ENCODE measurements around the gene GALNT17.

GALNT17 gene

DNA sequence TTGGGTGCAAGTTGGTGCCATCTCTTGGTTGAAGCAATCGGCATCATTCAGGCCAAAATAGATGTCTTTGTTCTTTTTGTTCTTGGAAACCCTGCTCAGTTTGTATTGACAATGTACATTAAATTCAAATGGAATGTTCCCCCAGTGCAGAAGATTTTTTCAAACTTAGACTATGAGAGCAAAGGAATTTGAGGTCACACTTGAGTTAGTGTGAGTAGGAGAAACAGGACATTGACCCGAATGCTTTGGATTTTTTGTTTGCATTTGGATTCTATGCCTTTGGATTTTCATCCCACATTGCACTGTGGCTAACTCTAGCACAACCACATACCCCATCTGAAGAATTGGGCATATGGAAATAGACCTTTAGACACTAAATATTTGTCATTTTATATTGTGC is 480.0 kb downstream of the GALNT17 start:
- no peak for DNase-seq (ENCODE audit: low read depth, low spot score)
- TF ChIP-seq EZH2 (IDR thresholded peaks at IDR 0.05) (no peak), FOXP2 (optimal IDR thresholded peaks at IDR 0.05; ENCODE audit: control extremely low read depth, extremely low read length, insufficient read depth) (no peak), POLR2AphosphoS5 (IDR thresholded peaks at IDR 0.05; ENCODE audit: borderline replicate concordance, low read depth, low read length) (no peak)

GRCh38 chr7:71612911-71613310 is 481.0 kb downstream of the GALNT17 start:
- H3K9me3 ChIP-seq (ENCODE audit: low read depth, low read length) = no peaks in the 10 kb centered on the region
- no peak overlapping the region for H3K27ac ChIP-seq
- H3K9ac ChIP-seq (ENCODE audit: insufficient read length) = no peak overlapping the region
- H3K4me3 ChIP-seq = no peak overlapping the region
- TF ChIP-seq EZH2 (IDR thresholded peaks at IDR 0.05) (no peak), POLR2AphosphoS5 (IDR thresholded peaks at IDR 0.05; ENCODE audit: borderline replicate concordance, low read depth, low read length) (no peak), FOXP2 (optimal IDR thresholded peaks at IDR 0.05; ENCODE audit: control extremely low read depth, extremely low read length, insufficient read depth) (no peak)
- no peaks in the 10 kb centered on the region for H3K36me3 ChIP-seq (ENCODE audit: insufficient read depth, low read length)
- no peak for DNase-seq (ENCODE audit: low read depth, low spot score)

More for the DNA sequence above, 480.0 kb downstream of the GALNT17 start:
- Histone ChIP-seq H3K4me3 (no peak overlapping the region), H3K9ac (ENCODE audit: insufficient read length) (no peak overlapping the region), H3K36me3 (ENCODE audit: insufficient read depth, low read length) (no peaks in the 10 kb centered on the region), H3K27ac (no peak overlapping the region), H3K9me3 (ENCODE audit: low read depth, low read length) (no peaks in the 10 kb centered on the region)

- no peaks in the 10 kb centered on the region for H3K9me3 ChIP-seq (ENCODE audit: low read depth, low read length)
- TF ChIP-seq FOXP2 (optimal IDR thresholded peaks at IDR 0.05; ENCODE audit: control extremely low read depth, extremely low read length, insufficient read depth) = no peak
- H3K9ac ChIP-seq (ENCODE audit: insufficient read length) = no peak overlapping the region
- no peak for DNase-seq (ENCODE audit: low read depth, low spot score)
- H3K4me3 ChIP-seq = no peak overlapping the region
- H3K36me3 ChIP-seq (ENCODE audit: insufficient read depth, low read length) = no peaks in the 10 kb centered on the region
- H3K27ac ChIP-seq = no peak overlapping the region
These were observed 481.4 kb downstream of the GALNT17 start for GRCh38 chr7:71613313-71613712.

DNA sequence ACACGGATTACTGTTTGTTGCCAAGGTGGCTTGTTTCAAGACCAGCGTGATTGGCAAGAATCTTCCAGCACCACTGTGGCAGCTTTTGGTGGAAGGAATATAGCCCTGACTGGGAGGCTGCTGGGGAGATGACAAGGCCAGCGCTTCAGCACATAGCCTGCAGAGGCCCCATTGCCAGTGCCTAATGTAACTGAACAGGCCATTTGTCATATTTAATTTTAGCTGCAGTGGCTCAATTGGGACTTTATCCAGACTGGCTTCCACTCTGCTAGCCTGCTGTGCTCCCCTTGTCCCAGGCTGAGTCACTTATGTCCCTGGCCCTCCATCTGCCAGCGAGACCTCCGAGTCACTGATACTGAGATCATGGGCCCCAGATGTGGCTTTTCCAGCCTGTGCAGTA is 483.1 kb downstream of the GALNT17 start:
- Histone ChIP-seq H3K9ac (ENCODE audit: insufficient read length) (no peak overlapping the region), H3K27ac (no peak overlapping the region), H3K36me3 (ENCODE audit: insufficient read depth, low read length) (no peaks in the 10 kb centered on the region), H3K4me3 (no peak overlapping the region), H3K9me3 (ENCODE audit: low read depth, low read length) (no peaks in the 10 kb centered on the region)
- no peak for TF ChIP-seq POLR2AphosphoS5 (IDR thresholded peaks at IDR 0.05; ENCODE audit: borderline replicate concordance, low read depth, low read length)
- TF ChIP-seq EZH2 (IDR thresholded peaks at IDR 0.05) = no peak
- no peak for TF ChIP-seq FOXP2 (optimal IDR thresholded peaks at IDR 0.05; ENCODE audit: control extremely low read depth, extremely low read length, insufficient read depth)
- no peak for DNase-seq (ENCODE audit: low read depth, low spot score)

DNA sequence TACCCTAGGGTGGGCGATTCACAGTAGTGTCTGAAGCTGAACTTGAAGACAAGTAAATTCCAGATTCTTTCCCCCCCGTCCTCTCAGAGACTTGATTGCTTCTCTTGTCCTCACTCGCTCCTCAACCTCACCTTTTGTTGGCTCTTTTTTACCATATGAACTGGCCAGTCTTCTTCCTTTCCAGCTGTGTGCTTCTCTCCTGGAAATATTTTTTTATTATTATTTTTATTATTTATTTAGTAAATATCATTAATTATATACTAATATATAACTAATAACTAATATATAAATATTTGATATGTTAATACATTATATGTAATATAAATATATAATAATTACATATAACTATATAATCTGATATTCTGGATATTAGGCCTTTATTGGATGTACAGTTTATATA is 484.3 kb downstream of the GALNT17 start:
- TF ChIP-seq FOXP2 (optimal IDR thresholded peaks at IDR 0.05; ENCODE audit: control extremely low read depth, extremely low read length, insufficient read depth) (no peak), EZH2 (IDR thresholded peaks at IDR 0.05) (no peak), POLR2AphosphoS5 (IDR thresholded peaks at IDR 0.05; ENCODE audit: borderline replicate concordance, low read depth, low read length) (no peak)
- Histone ChIP-seq H3K9ac (ENCODE audit: insufficient read length) (no peak overlapping the region), H3K27ac (no peak overlapping the region), H3K9me3 (ENCODE audit: low read depth, low read length) (no peaks in the 10 kb centered on the region), H3K36me3 (ENCODE audit: insufficient read depth, low read length) (no peaks in the 10 kb centered on the region), H3K4me3 (no peak overlapping the region)
- DNase-seq (ENCODE audit: low read depth, low spot score) = no peak

- no peak overlapping the region for H3K4me3 ChIP-seq
- peak; percentile 37 for DNase-seq (ENCODE audit: low read depth, low spot score)
- no peak overlapping the region for H3K27ac ChIP-seq
- H3K9ac ChIP-seq (ENCODE audit: insufficient read length) = no peak overlapping the region
- TF ChIP-seq EZH2 (IDR thresholded peaks at IDR 0.05) (no peak), POLR2AphosphoS5 (IDR thresholded peaks at IDR 0.05; ENCODE audit: borderline replicate concordance, low read depth, low read length) (no peak), FOXP2 (optimal IDR thresholded peaks at IDR 0.05; ENCODE audit: control extremely low read depth, extremely low read length, insufficient read depth) (no peak)
- no peaks in the 10 kb centered on the region for H3K36me3 ChIP-seq (ENCODE audit: insufficient read depth, low read length)
- no peaks in the 10 kb centered on the region for H3K9me3 ChIP-seq (ENCODE audit: low read depth, low read length)
These were observed 486.3 kb downstream of the GALNT17 start for GRCh38 chr7:71618278-71618677.

DNA sequence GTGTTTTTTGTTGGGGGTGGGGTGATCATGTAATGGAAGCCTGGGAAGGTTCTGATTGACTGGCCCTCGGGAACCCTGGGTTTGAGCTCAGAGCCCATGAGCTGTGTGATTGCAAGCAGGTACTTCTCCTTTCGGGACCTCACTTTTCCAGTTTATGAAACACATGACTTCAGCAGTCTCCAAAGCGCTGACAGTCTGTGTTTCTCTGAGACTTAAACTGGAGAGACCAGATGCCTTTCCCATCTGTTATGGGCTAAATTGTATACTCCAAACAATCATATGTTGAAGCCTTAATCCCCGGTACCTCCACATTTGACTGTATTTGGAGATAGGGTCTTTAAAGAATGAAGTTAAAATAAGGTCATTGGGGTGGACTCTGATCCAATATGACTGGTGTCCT is 493.6 kb downstream of the GALNT17 start:
- no peak overlapping the region for H3K27ac ChIP-seq
- DNase-seq (ENCODE audit: low read depth, low spot score) = no peak
- no peaks in the 10 kb centered on the region for H3K36me3 ChIP-seq (ENCODE audit: insufficient read depth, low read length)
- no peak for TF ChIP-seq FOXP2 (optimal IDR thresholded peaks at IDR 0.05; ENCODE audit: control extremely low read depth, extremely low read length, insufficient read depth)
- TF ChIP-seq EZH2 (IDR thresholded peaks at IDR 0.05) = no peak
- no peak for TF ChIP-seq POLR2AphosphoS5 (IDR thresholded peaks at IDR 0.05; ENCODE audit: borderline replicate concordance, low read depth, low read length)
- H3K9ac ChIP-seq (ENCODE audit: insufficient read length) = no peak overlapping the region
- H3K4me3 ChIP-seq = no peak overlapping the region
- H3K9me3 ChIP-seq (ENCODE audit: low read depth, low read length) = no peaks in the 10 kb centered on the region

DNA sequence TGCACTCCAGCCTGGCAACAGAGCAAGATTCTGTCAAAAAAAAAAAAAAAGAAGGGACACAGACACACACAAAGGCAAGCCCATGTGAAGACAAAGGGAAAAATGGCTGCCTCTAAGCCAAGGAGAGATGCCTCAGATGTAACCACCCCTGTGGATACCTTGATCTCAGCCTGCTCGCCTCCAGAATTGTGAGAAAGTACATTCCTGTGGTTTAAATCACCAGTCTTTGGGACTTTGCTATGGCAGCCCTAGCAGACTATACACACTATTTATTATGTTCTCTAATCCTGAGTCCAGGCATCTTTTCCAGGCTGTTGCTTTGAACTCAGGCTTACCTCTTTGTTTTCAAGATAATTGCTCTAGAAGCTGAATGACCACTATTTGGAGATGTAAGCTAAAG is 494.3 kb downstream of the GALNT17 start:
- Histone ChIP-seq H3K27ac (no peak overlapping the region), H3K9me3 (ENCODE audit: low read depth, low read length) (no peaks in the 10 kb centered on the region), H3K36me3 (ENCODE audit: insufficient read depth, low read length) (no peaks in the 10 kb centered on the region), H3K9ac (ENCODE audit: insufficient read length) (no peak overlapping the region), H3K4me3 (no peak overlapping the region)
- no peak for TF ChIP-seq POLR2AphosphoS5 (IDR thresholded peaks at IDR 0.05; ENCODE audit: borderline replicate concordance, low read depth, low read length)
- no peak for TF ChIP-seq FOXP2 (optimal IDR thresholded peaks at IDR 0.05; ENCODE audit: control extremely low read depth, extremely low read length, insufficient read depth)
- TF ChIP-seq EZH2 (IDR thresholded peaks at IDR 0.05) = no peak
- no peak for DNase-seq (ENCODE audit: low read depth, low spot score)

GRCh38 chr7:71627651-71628050 is 495.7 kb downstream of the GALNT17 start:
- H3K9ac ChIP-seq (ENCODE audit: insufficient read length) = no peak overlapping the region
- no peak overlapping the region for H3K27ac ChIP-seq
- DNase-seq (ENCODE audit: low read depth, low spot score) = no peak
- H3K9me3 ChIP-seq (ENCODE audit: low read depth, low read length) = no peaks in the 10 kb centered on the region
- no peak for TF ChIP-seq POLR2AphosphoS5 (IDR thresholded peaks at IDR 0.05; ENCODE audit: borderline replicate concordance, low read depth, low read length)
- TF ChIP-seq EZH2 (IDR thresholded peaks at IDR 0.05) = no peak
- TF ChIP-seq FOXP2 (optimal IDR thresholded peaks at IDR 0.05; ENCODE audit: control extremely low read depth, extremely low read length, insufficient read depth) = no peak
- H3K4me3 ChIP-seq = no peak overlapping the region
- no peaks in the 10 kb centered on the region for H3K36me3 ChIP-seq (ENCODE audit: insufficient read depth, low read length)
